Right lobe of liver (tissue), 4 donors: ENCODE measurements around the gene SIK1.
"Not testable (repeated sequence)": the region's sequence is repeated elsewhere in the genome, so short reads cannot be mapped to it uniquely, and the experiment has no call there.

Experiments
- POLR2A ChIP-seq: fragments of 450-650 bp; IDR thresholded peaks from one replicate; pipeline ENCODE4 v1.6.1; 2017; ENCODE audit warnings: antibody characterized with exemption, mild to moderate bottlenecking
- TF ChIP-seq, protein P1 (sequence below), 4 donors: fragments of 200-600 bp in 3 of 4; fragments of 450-650 bp in 1 of 4; IDR thresholded peaks; one replicate each; pipeline versions ENCODE4 v1.5.1 to v1.8.0; 2016 to 2022; ENCODE audit warnings: antibody characterized with exemption in 4 of 4, mild to moderate bottlenecking in 2 of 4
- donor health status: DM: no; HTN: no; CAD: no.
- donor health status: DM: no; HTN: no; CAD: no.
- donor health status: DM: no; HTN: yes; CAD: no.

DNA sequence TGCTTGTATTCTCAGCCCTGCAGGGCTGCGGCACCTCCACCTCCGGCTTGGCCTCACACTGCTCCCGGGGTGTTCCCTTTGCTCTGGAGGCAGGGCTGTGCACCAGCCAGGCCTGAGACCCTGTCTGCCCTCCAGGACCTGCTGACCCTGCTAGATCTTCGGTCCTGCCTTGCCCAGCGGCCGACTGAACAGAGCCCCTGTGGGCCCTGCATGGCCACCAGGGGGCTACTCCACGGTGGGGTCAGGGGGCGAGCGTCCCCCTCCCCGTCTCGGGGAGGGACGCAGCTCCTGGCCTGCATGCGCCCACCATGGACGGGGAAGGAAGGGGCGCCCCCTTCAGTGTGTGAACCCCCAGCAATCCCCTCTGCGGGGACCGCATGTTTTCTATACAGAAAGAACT, 36.0 kb upstream of the SIK1 start:
- TF ChIP-seq, protein P1, sequence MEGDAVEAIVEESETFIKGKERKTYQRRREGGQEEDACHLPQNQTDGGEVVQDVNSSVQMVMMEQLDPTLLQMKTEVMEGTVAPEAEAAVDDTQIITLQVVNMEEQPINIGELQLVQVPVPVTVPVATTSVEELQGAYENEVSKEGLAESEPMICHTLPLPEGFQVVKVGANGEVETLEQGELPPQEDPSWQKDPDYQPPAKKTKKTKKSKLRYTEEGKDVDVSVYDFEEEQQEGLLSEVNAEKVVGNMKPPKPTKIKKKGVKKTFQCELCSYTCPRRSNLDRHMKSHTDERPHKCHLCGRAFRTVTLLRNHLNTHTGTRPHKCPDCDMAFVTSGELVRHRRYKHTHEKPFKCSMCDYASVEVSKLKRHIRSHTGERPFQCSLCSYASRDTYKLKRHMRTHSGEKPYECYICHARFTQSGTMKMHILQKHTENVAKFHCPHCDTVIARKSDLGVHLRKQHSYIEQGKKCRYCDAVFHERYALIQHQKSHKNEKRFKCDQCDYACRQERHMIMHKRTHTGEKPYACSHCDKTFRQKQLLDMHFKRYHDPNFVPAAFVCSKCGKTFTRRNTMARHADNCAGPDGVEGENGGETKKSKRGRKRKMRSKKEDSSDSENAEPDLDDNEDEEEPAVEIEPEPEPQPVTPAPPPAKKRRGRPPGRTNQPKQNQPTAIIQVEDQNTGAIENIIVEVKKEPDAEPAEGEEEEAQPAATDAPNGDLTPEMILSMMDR (IDR thresholded peaks at IDR 0.05): not testable (repeated sequence)
- TF ChIP-seq POLR2A: not testable (repeated sequence)
